ENCODE results near the gene AMPH.

AMPH gene

GRCh38 chr7:38545977-38546376 lies 85.2 kb downstream of the AMPH start:
- DNase-seq (ENCODE audit: low read depth in 2 of 3, low spot score in 2 of 3): no peak

GRCh38 chr7:38542156-38542555 lies 89.0 kb downstream of the AMPH start:
- DNase-seq (ENCODE audit: low read depth in 2 of 3, low spot score in 2 of 3): no peak

- DNase-seq (ENCODE audit: low read depth in 2 of 3, low spot score in 2 of 3): no peak
Measured at GRCh38 chr7:38541440-38541839, 89.7 kb downstream of the AMPH start.

- no peak for DNase-seq (ENCODE audit: low read depth in 2 of 3, low spot score in 2 of 3)
Measured at GRCh38 chr7:38539477-38540081, 91.6 kb downstream of the AMPH start.

GRCh38 chr7:38535073-38535472 lies 96.1 kb downstream of the AMPH start:
- DNase-seq (ENCODE audit: low read depth in 2 of 3, low spot score in 2 of 3): no peak

GRCh38 chr7:38525857-38526256 lies 105.3 kb downstream of the AMPH start:
- DNase-seq (ENCODE audit: low read depth in 2 of 3, low spot score in 2 of 3): no peak

- no peak for DNase-seq (ENCODE audit: low read depth in 2 of 3, low spot score in 2 of 3)
Measured at GRCh38 chr7:38524786-38525185, 106.4 kb downstream of the AMPH start.

GRCh38 chr7:38520741-38521140 lies 110.4 kb downstream of the AMPH start:
- DNase-seq (ENCODE audit: low read depth in 2 of 3, low spot score in 2 of 3): no peak

- no peak for DNase-seq (ENCODE audit: low read depth in 2 of 3, low spot score in 2 of 3)
Measured at GRCh38 chr7:38518541-38518940, 112.6 kb downstream of the AMPH start.

GRCh38 chr7:38512704-38513103 lies 118.5 kb downstream of the AMPH start:
- DNase-seq (ENCODE audit: low read depth in 2 of 3, low spot score in 2 of 3): no peak

GRCh38 chr7:38512291-38512690 lies 118.9 kb downstream of the AMPH start:
- no peak for DNase-seq (ENCODE audit: low read depth in 2 of 3, low spot score in 2 of 3)

GRCh38 chr7:38507384-38507783 lies 123.8 kb downstream of the AMPH start:
- DNase-seq (ENCODE audit: low read depth in 2 of 3, low spot score in 2 of 3): no peak

GRCh38 chr7:38506756-38507155 lies 124.4 kb downstream of the AMPH start:
- no peak for DNase-seq (ENCODE audit: low read depth in 2 of 3, low spot score in 2 of 3)

GRCh38 chr7:38506004-38506403 lies 125.2 kb downstream of the AMPH start:
- no peak for DNase-seq (ENCODE audit: low read depth in 2 of 3, low spot score in 2 of 3)

- no peak for DNase-seq (ENCODE audit: low read depth in 2 of 3, low spot score in 2 of 3)
Measured at GRCh38 chr7:38504684-38505083, 126.5 kb downstream of the AMPH start.

- DNase-seq (ENCODE audit: low read depth in 2 of 3, low spot score in 2 of 3): no peak
Measured at GRCh38 chr7:38502848-38503247, 128.3 kb downstream of the AMPH start.

GRCh38 chr7:38502289-38502688 lies 128.9 kb downstream of the AMPH start:
- DNase-seq (ENCODE audit: low read depth in 2 of 3, low spot score in 2 of 3): no peak

- no peak for DNase-seq (ENCODE audit: low read depth in 2 of 3, low spot score in 2 of 3)
Measured at GRCh38 chr7:38492010-38492409, 139.2 kb downstream of the AMPH start.

GRCh38 chr7:38482521-38482920 lies 148.7 kb downstream of the AMPH start:
- DNase-seq (ENCODE audit: low read depth in 2 of 3, low spot score in 2 of 3): no peak

GRCh38 chr7:38481401-38481800 lies 149.8 kb downstream of the AMPH start:
- DNase-seq (ENCODE audit: low read depth in 2 of 3, low spot score in 2 of 3): no peak

- no peak for DNase-seq (ENCODE audit: low read depth in 2 of 3, low spot score in 2 of 3)
Measured at GRCh38 chr7:38478404-38478803, 152.8 kb downstream of the AMPH start.

- DNase-seq (ENCODE audit: low read depth in 2 of 3, low spot score in 2 of 3): no peak
Measured at GRCh38 chr7:38477333-38477732, 153.8 kb downstream of the AMPH start.

GRCh38 chr7:38476764-38477163 lies 154.4 kb downstream of the AMPH start:
- no peak for DNase-seq (ENCODE audit: low read depth in 2 of 3, low spot score in 2 of 3)

- DNase-seq (ENCODE audit: low read depth in 2 of 3, low spot score in 2 of 3): no peak
Measured at GRCh38 chr7:38465956-38466355, 165.2 kb downstream of the AMPH start.

Measured in activated CD8-positive, alpha-beta memory T cell treated with anti-CD3 and anti-CD28 coated beads for 48 hours (primary cell).